GM12878 (cell line): ENCODE data around the gene POP5. TPM values are rescaled to one million over a fixed set of nuclear protein-coding genes. Genes with fewer than 3 reads are reported as not detected.
A peak's percentile ranks its signal among the peaks of the same experiment; 100 is the strongest.

Experiments used
- ATAC-seq: fragments of 200-7000 bp; cut with Tn5 transposase; 3 replicates; pipeline ENCODE4 v1.9.1; 2020; ENCODE audit warnings: mild to moderate bottlenecking, moderate library complexity
- BruUV-seq: library from RNA; stranded (reverse); fragments of 400-500 nt; replicated peaks from 2 replicates; lab custom pipeline; 2021; lab: Mats Ljungman, UMichigan
- CTCF ChIA-PET: fragments of 300-600 bp; sonication (Branson Sonifier 250); formaldehyde crosslinking; extraction: SDS; loops from one replicate; lab custom pipeline; 2021; ENCODE audit warnings: inconsistent platforms; lab: Yijun Ruan, JAX
- POLR2A ChIA-PET: fragments of 350-600 bp; formaldehyde crosslinking; extraction: SDS; loops from one replicate; lab custom pipeline; 2021; ENCODE audit warnings: inconsistent platforms; lab: Charles Lee
- RAD21 ChIA-PET: fragments of 300-600 bp; sonication (Branson Sonifier 250); formaldehyde crosslinking; loops from one replicate; lab custom pipeline; 2023; ENCODE audit warnings: antibody characterized with exemption; ENCODE audit not compliant: unreplicated experiment; lab: Charles Lee
- SMC1A ChIA-PET: fragments of 300-600 bp; sonication (Branson Sonifier 250); formaldehyde crosslinking; loops from one replicate; lab custom pipeline; 2023; ENCODE audit not compliant: unreplicated experiment, uncharacterized antibody; lab: Charles Lee
- DNase-seq: peaks from one replicate; pipeline ENCODE4 v3.0.0-alpha.2; 2011; ENCODE audit warnings: low read depth, low spot score
- FAIRE-seq: peaks from 3 replicates; lab custom pipeline; 2011; peaks lifted over from hg19 to GRCh38; lab: Jason Lieb, UNC
- H2AFZ ChIP-seq: 2 replicates; pipeline ENCODE4 v1.6.0; 2011; ENCODE audit warnings: low read depth, low read length, control low read depth; ENCODE audit not compliant: control insufficient read depth
- H3K27ac ChIP-seq: 2 replicates; pipeline ENCODE4 v1.5.1; 2011; ENCODE audit warnings: control low read depth; ENCODE audit not compliant: control insufficient read depth, insufficient read depth
- H3K27me3 ChIP-seq, 2 experiments: replicated peaks in 1 of 2; 2 replicates each; pipeline versions ENCODE4 v1.6.0 to v1.6.1; 2011; ENCODE audit warnings: low read length in 1 of 2; ENCODE audit not compliant: control insufficient read depth in 2 of 2, insufficient read depth in 2 of 2
- H3K36me3 ChIP-seq, 2 experiments: 2 replicates each; pipeline ENCODE4 v1.5.1; 2011; ENCODE audit warnings: low read length in 1 of 2; ENCODE audit not compliant: control insufficient read depth in 2 of 2, insufficient read depth in 2 of 2
- H3K4me1 ChIP-seq: 2 replicates; pipeline ENCODE4 v1.6.1; 2011; ENCODE audit warnings: mild to moderate bottlenecking, low read length, moderate library complexity, mixed read lengths; ENCODE audit not compliant: control insufficient read depth, insufficient read depth
- H3K4me2 ChIP-seq: 2 replicates; pipeline ENCODE4 v1.6.0; 2011; ENCODE audit warnings: control low read depth; ENCODE audit not compliant: control insufficient read depth, insufficient read depth
- H3K4me3 ChIP-seq: fragments of 200-600 bp; sonication (generic); 2 replicates; pipeline ENCODE4 v1.5.1; 2016
- H3K79me2 ChIP-seq: 2 replicates; pipeline ENCODE4 v1.6.0; 2011; ENCODE audit warnings: low read length; ENCODE audit not compliant: control insufficient read depth, insufficient read depth
- H3K9ac ChIP-seq: 2 replicates; pipeline ENCODE4 v1.8.0; 2011; ENCODE audit warnings: low read length, control low read depth, mixed read lengths; ENCODE audit not compliant: control insufficient read depth, insufficient read depth
- H3K9me3 ChIP-seq: replicated peaks from 3 replicates; pipeline ENCODE4 v1.5.1; 2011; ENCODE audit warnings: mild to moderate bottlenecking, low read length; ENCODE audit not compliant: control insufficient read depth, insufficient read depth
- H4K20me1 ChIP-seq: 2 replicates; pipeline ENCODE4 v1.6.0; 2011; ENCODE audit not compliant: control insufficient read depth, insufficient read depth
- BACH1 ChIP-seq: fragments of 450-650 bp; IDR thresholded peaks from 2 replicates; pipeline ENCODE4 v1.6.1; 2017; ENCODE audit warnings: mild to moderate bottlenecking, borderline replicate concordance
- BHLHE40 ChIP-seq, 2 experiments: fragments of 450-650 bp in 1 of 2; IDR thresholded peaks; 2 replicates each; pipeline ENCODE4 v1.6.1; 2011 to 2017; ENCODE audit warnings: low read depth in 2 of 2, borderline replicate concordance in 1 of 2, improper control_type of control experiment in 1 of 2, low read length in 1 of 2, mild to moderate bottlenecking in 1 of 2
- CEBPB ChIP-seq, 2 experiments: fragments of 150-350 bp in 1 of 2; IDR thresholded peaks; 2 replicates each; pipeline ENCODE4 v1.6.1; 2012 to 2014; ENCODE audit warnings: low read depth in 2 of 2, low read length in 2 of 2, borderline replicate concordance in 1 of 2, inconsistent platforms in 1 of 2
- ESRRA ChIP-seq: IDR thresholded peaks from 2 replicates; pipeline ENCODE4 v1.6.1; 2012; ENCODE audit warnings: mild to moderate bottlenecking, low read length, improper control_type of control experiment
- EZH2 ChIP-seq: IDR thresholded peaks from 2 replicates; pipeline ENCODE4 v1.6.1; 2012; ENCODE audit warnings: low read depth, mild to moderate bottlenecking, control low read depth, inconsistent platforms, low read length, borderline replicate concordance; ENCODE audit not compliant: control insufficient read depth
- NR2F1 ChIP-seq: fragments of 450-650 bp; conservative IDR thresholded peaks from 2 replicates; pipeline ENCODE4 v1.6.1; 2017; ENCODE audit warnings: mild to moderate bottlenecking
- NRF1 ChIP-seq: conservative IDR thresholded peaks from 2 replicates; pipeline ENCODE4 v1.6.1; 2011; ENCODE audit warnings: mild to moderate bottlenecking, low read depth, low read length, improper control_type of control experiment
- RAD21 ChIP-seq: IDR thresholded peaks from 2 replicates; pipeline ENCODE4 v1.6.1; 2011; ENCODE audit warnings: mild to moderate bottlenecking, low read depth, low read length, moderate library complexity; ENCODE audit not compliant: insufficient read depth
- RAD51 ChIP-seq: fragments of 450-650 bp; IDR thresholded peaks from 2 replicates; pipeline ENCODE4 v1.6.1; 2016; ENCODE audit warnings: moderate library complexity, mild to moderate bottlenecking, inconsistent platforms
- SMC3 ChIP-seq: IDR thresholded peaks from 2 replicates; pipeline ENCODE4 v1.6.1; 2011; ENCODE audit warnings: low read length, improper control_type of control experiment, borderline replicate concordance
- SREBF2 ChIP-seq: IDR thresholded peaks from 2 replicates; pipeline ENCODE4 v1.6.1; 2012; ENCODE audit warnings: mild to moderate bottlenecking, low read length
- YY1 ChIP-seq: IDR thresholded peaks from 2 replicates; pipeline ENCODE4 v1.6.1; 2011; ENCODE audit warnings: low read depth, mild to moderate bottlenecking, low read length
- ZZZ3 ChIP-seq: IDR thresholded peaks from 2 replicates; pipeline ENCODE4 v1.6.1; 2011; ENCODE audit warnings: low read depth; ENCODE audit not compliant: control insufficient read depth, insufficient read length
- WGBS: methylation state at CpG from one replicate; pipeline ENCODE4 v1.1.6; 2016; ENCODE audit warnings: low lambda C conversion rate; ENCODE audit not compliant: insufficient replicate concordance, insufficient coverage; ENCODE audit errors: missing lambda C conversion rate; 5-methylcytosine and 5-hydroxymethylcytosine counted together
- in situ Hi-C: fragments of 300-500 bp; cut with MboI; formaldehyde crosslinking; loops from 9 replicates; pipeline ENCODE4 v1.14.3; 2018; ENCODE audit warnings: mixed read lengths
- intact Hi-C: fragments of 100-400 bp; cut with micrococcal nuclease; formaldehyde crosslinking; loops from one replicate; pipeline ENCODE4 v1.14.2; 2022; ENCODE audit not compliant: unreplicated experiment
- polyA plus RNA-seq, 11 experiments: library from polyadenylated mRNA; depleted of rRNA in 4 of 11; unstranded in 6 of 11; stranded (reverse) in 5 of 11; fragments of >200 nt; fragmentation: Nextera tagmentation in 4 of 11; fragmentation: Illumina TruSeq in 1 of 11; extraction: Ambion mirVana in 4 of 11; extraction: Trizol in 1 of 11; gene quantifications; 1 replicate in 1 of 11; 2 replicates in 10 of 11; pipeline versions ENCODE4 v1.2.1 to v1.2.3, GENCODE V29; 2011 to 2016; ENCODE audit warnings: inconsistent platforms in 2 of 11, missing spikeins in 2 of 11, low read depth in 1 of 11
- total RNA-seq, 4 experiments: library from RNA; depleted of rRNA in 3 of 4; stranded (reverse); fragments of >200 nt in 3 of 4; fragmentation: Illumina TruSeq in 1 of 4; extraction: Trizol in 1 of 4; gene quantifications; 2 replicates each; pipeline versions ENCODE4 v1.2.1 to v1.2.3, GENCODE V29; 2013 to 2021
- TF ChIP-seq, protein P1 (sequence below): IDR thresholded peaks from 2 replicates; pipeline ENCODE4 v1.6.1; 2011; ENCODE audit warnings: low read depth, low read length, improper control_type of control experiment, borderline replicate concordance
- TF ChIP-seq, protein P2 (sequence below): IDR thresholded peaks from 2 replicates; pipeline ENCODE4 v1.6.1; 2011; ENCODE audit warnings: borderline replicate concordance, low read depth, mild to moderate bottlenecking, moderate library complexity, mixed read lengths, low read length; ENCODE audit not compliant: insufficient read depth; ENCODE audit errors: extremely low read length
- TF ChIP-seq, protein P3 (sequence below), 3 experiments: IDR thresholded peaks in 2 of 3; conservative IDR thresholded peaks in 1 of 3; 2 replicates each; pipeline ENCODE4 v1.5.1; 2011; ENCODE audit warnings: low read depth in 3 of 3, low read length in 3 of 3, mild to moderate bottlenecking in 3 of 3, control low read depth in 2 of 3, moderate library complexity in 2 of 3, inconsistent platforms in 1 of 3, mixed read lengths in 1 of 3; ENCODE audit not compliant: control insufficient read depth in 2 of 3, insufficient read depth in 1 of 3; ENCODE audit errors: extremely low read depth in 1 of 3
- TF ChIP-seq, protein P4 (sequence below): IDR thresholded peaks from 2 replicates; pipeline ENCODE4 v1.6.1; 2011; ENCODE audit warnings: low read depth, mild to moderate bottlenecking, low read length, moderate library complexity, borderline replicate concordance; ENCODE audit errors: extremely low read depth

Gene POP5
- total and polyA plus RNA-seq, 10 of the 15 experiments (the other 5 are each of a cell fraction or from before 2014, with no cell fraction given), result 50.3 to 234 (median 83.7) TPM

DNA sequence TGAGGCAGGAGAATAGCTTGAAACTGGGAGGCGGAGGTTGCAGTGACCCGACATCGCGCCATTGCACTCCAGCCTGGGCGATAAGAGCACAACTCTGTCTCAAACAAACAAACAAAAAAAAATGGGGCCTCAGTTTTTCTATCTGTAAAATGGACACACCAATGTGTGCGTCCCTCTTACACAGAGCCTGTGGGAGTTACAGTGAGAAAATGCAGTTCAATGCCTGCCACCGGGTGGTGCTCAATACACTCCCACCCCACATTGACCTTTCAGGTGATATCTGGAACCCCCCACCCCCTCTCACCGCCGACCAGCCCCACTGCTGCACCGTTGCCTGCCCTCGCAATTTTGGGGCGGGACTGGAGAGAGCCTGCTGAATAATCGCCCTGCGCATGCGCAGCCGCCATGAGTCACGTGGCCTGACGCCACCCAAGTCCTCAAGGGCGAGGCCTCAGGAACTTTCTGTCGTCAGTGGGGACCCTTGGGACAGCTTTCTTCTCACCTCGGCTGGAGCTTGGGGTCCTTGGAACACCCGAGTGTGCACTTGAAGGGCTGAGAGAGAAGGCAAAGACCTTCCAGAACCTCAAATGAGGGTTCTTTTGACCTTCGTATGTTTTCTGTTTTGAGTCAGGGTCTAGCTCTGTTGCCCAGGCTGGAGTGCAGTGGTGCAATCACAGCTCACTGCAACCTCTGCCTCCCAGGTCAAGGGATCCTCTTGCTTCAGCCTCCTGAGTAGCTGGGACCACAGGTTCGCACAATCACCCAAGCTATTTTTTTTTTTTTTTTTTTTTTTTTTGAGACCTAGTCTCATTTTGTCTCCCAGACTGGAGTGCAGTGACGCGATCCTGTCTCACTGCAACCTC, 44.6 kb upstream of the POP5 start:
- ATAC-seq (peak; percentile 90), DNase-seq (peak; percentile 11), FAIRE-seq (no peak)
- no peak overlapping the region for H3K27ac ChIP-seq
- ChIA-PET POLR2A (interaction anchor here (0.7 kb wide), 1 partner anchor 367 kb away, joined by 4 read pairs; no protein-coding TSS in a partner anchor), RAD21 (interaction anchor here (0.9 to 1.8 kb wide), 4 partner anchors 9 to 182 kb away, joined by 3 to 5 read pairs (median 4); no protein-coding TSS in a partner anchor), CTCF (interaction anchor here (0.6 to 3.8 kb wide), 14 partner anchors 9 to 346 kb away, joined by 3 to 17 read pairs (median 4); partner anchors contain the start of genes MLEC and POP5), SMC1A (interaction anchor here (0.7 to 1.2 kb wide), 5 partner anchors 21 to 193 kb away, joined by 3 to 5 read pairs (median 3); no protein-coding TSS in a partner anchor)
- H3K36me3 ChIP-seq, result no peaks in the 10 kb centered on the region
- intact Hi-C loops, result loop anchor here (5.0 kb wide), 3 partner anchors 87 to 487 kb away; partner anchors contain the start of gene UNC119B
- no peaks in the 10 kb centered on the region for H4K20me1 ChIP-seq
- no peaks in the 10 kb centered on the region for H3K4me1 ChIP-seq
- H3K4me3 ChIP-seq, result no peak overlapping the region; the same call in 1 of the 2 replicates
- BruUV-seq, result no TSS peak
- peak overlapping the region; percentile 88 for H2AFZ ChIP-seq
- H3K9me3 ChIP-seq, result no peaks in the 10 kb centered on the region
- WGBS, result 35% methylated on average over 25 of the region's 26 CpGs
- H3K27me3 ChIP-seq, result no peaks in the 10 kb centered on the region; a peak in 2 of 4 replicates
- in situ Hi-C loops, result no loop called here
- no peak overlapping the region for H3K9ac ChIP-seq
- peak overlapping the region; percentile 31 for H3K4me2 ChIP-seq
- no peaks in the 10 kb centered on the region for H3K79me2 ChIP-seq
- TF ChIP-seq, protein P1, sequence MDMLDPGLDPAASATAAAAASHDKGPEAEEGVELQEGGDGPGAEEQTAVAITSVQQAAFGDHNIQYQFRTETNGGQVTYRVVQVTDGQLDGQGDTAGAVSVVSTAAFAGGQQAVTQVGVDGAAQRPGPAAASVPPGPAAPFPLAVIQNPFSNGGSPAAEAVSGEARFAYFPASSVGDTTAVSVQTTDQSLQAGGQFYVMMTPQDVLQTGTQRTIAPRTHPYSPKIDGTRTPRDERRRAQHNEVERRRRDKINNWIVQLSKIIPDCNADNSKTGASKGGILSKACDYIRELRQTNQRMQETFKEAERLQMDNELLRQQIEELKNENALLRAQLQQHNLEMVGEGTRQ, result peak; percentile 47
- TF ChIP-seq NRF1, result peak; percentile 26; the same call in 1 of the 2 replicates
- 0 out of 2 replicates have a peak, but pooled peaks have one; percentile 5 for TF ChIP-seq RAD21
- no peak for TF ChIP-seq EZH2
- no peak for TF ChIP-seq ESRRA
- peak in 1 of 2 experiments; percentile 25; a peak in 1 of 4 replicates for TF ChIP-seq BHLHE40 (IDR thresholded peaks at IDR 0.05; ENCODE audit: borderline replicate concordance in 1 of 2, low read depth in 2 of 2, low read length in 1 of 2)
- peak; percentile 54 for TF ChIP-seq NR2F1
- TF ChIP-seq, protein P2, sequence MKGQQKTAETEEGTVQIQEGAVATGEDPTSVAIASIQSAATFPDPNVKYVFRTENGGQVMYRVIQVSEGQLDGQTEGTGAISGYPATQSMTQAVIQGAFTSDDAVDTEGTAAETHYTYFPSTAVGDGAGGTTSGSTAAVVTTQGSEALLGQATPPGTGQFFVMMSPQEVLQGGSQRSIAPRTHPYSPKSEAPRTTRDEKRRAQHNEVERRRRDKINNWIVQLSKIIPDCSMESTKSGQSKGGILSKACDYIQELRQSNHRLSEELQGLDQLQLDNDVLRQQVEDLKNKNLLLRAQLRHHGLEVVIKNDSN, result peak; percentile 91
- TF ChIP-seq YY1, result peak; percentile 77
- peak; percentile 40; the same call in 1 of the 2 replicates for TF ChIP-seq RAD51
- TF ChIP-seq, protein P3, sequence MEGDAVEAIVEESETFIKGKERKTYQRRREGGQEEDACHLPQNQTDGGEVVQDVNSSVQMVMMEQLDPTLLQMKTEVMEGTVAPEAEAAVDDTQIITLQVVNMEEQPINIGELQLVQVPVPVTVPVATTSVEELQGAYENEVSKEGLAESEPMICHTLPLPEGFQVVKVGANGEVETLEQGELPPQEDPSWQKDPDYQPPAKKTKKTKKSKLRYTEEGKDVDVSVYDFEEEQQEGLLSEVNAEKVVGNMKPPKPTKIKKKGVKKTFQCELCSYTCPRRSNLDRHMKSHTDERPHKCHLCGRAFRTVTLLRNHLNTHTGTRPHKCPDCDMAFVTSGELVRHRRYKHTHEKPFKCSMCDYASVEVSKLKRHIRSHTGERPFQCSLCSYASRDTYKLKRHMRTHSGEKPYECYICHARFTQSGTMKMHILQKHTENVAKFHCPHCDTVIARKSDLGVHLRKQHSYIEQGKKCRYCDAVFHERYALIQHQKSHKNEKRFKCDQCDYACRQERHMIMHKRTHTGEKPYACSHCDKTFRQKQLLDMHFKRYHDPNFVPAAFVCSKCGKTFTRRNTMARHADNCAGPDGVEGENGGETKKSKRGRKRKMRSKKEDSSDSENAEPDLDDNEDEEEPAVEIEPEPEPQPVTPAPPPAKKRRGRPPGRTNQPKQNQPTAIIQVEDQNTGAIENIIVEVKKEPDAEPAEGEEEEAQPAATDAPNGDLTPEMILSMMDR (IDR thresholded peaks at IDR 0.05 in 2 of 3, conservative IDR thresholded peaks at IDR 0.05 in 1 of 3; ENCODE audit: control insufficient read depth in 2 of 3, extremely low read depth in 1 of 3, insufficient read depth in 1 of 3, low read depth in 3 of 3, low read length in 3 of 3), result peak in 2 of 3 experiments; percentile 30 to 40; a peak in 3 of 6 replicates
- TF ChIP-seq CEBPB (IDR thresholded peaks at IDR 0.05; ENCODE audit: borderline replicate concordance in 1 of 2, low read depth in 2 of 2, low read length in 2 of 2), result no peak
- TF ChIP-seq, protein P4, sequence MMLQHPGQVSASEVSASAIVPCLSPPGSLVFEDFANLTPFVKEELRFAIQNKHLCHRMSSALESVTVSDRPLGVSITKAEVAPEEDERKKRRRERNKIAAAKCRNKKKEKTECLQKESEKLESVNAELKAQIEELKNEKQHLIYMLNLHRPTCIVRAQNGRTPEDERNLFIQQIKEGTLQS, result 0 out of 2 replicates have a peak, but pooled peaks have one; percentile 45
- TF ChIP-seq ZZZ3, result no peak
- no peak for TF ChIP-seq SREBF2
- TF ChIP-seq BACH1, result no peak
- peak; percentile 33 for TF ChIP-seq SMC3
